ENCODE results near the gene BAHCC1. TPM values are rescaled to one million over a fixed set of nuclear protein-coding genes. Genes with fewer than 3 reads are reported as not detected.

BAHCC1 gene
- total and polyA plus RNA-seq, 9 of the 15 experiments (the other 6 are each of a cell fraction or from before 2014, with no cell fraction given), result 0.14 to 26.9 (median 5.0) TPM

DNA sequence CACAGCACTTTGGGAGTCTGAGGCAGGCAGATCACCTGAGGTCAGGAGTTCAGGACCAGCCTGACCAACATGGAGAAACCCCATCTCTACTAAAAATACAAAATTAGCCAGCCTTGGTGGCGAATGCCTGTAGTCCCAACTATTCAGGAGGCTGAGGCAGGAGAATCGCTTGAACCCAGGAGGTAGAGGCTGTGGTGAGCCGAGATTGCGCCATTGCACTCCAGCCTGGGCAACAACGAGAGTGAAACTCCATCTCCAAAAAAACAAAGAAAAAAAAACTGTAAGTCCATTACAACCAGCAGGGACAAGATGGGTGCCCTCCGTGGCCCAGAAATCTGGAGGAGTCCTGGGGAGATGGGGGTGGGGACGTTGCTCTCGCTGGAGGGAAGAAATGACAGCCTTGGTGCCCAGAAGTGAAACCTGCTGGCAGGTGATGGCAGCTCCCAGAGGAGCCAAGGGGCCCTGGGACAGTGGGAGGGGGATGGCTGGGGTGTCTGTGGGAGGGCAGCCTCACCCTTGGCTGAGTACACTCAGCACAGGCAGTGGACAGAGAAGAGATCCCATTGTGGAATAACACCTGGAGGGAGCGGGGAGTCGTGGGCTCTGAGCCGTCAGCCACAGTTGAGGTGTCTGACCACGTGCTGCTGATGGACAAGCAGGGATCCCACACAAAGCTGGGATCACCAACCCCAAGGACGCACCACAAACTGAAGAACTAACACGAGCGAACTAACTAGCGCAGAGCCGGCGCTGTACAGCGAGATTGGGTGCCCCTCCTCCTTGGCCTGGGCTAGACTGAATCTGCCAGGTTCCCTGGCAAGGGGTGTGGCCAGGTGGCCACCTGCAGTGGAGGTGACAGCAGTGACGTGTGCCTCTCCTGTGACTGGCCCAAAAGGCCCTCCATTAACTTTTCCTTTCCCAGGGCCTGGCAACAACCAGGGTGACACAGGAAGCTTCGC is 46.9 kb upstream of the BAHCC1 start (continued):
- TF ChIP-seq, protein P1, sequence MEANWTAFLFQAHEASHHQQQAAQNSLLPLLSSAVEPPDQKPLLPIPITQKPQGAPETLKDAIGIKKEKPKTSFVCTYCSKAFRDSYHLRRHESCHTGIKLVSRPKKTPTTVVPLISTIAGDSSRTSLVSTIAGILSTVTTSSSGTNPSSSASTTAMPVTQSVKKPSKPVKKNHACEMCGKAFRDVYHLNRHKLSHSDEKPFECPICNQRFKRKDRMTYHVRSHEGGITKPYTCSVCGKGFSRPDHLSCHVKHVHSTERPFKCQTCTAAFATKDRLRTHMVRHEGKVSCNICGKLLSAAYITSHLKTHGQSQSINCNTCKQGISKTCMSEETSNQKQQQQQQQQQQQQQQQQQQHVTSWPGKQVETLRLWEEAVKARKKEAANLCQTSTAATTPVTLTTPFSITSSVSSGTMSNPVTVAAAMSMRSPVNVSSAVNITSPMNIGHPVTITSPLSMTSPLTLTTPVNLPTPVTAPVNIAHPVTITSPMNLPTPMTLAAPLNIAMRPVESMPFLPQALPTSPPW (CRISPR knock-in tag; IDR thresholded peaks at IDR 0.05), result 0 out of 2 replicates have a peak, but pooled peaks have one; percentile 15
- TF ChIP-seq, protein P2, sequence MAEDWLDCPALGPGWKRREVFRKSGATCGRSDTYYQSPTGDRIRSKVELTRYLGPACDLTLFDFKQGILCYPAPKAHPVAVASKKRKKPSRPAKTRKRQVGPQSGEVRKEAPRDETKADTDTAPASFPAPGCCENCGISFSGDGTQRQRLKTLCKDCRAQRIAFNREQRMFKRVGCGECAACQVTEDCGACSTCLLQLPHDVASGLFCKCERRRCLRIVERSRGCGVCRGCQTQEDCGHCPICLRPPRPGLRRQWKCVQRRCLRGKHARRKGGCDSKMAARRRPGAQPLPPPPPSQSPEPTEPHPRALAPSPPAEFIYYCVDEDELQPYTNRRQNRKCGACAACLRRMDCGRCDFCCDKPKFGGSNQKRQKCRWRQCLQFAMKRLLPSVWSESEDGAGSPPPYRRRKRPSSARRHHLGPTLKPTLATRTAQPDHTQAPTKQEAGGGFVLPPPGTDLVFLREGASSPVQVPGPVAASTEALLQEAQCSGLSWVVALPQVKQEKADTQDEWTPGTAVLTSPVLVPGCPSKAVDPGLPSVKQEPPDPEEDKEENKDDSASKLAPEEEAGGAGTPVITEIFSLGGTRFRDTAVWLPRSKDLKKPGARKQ (CRISPR knock-in tag; IDR thresholded peaks at IDR 0.05), result no peak
- TF ChIP-seq, protein P3, sequence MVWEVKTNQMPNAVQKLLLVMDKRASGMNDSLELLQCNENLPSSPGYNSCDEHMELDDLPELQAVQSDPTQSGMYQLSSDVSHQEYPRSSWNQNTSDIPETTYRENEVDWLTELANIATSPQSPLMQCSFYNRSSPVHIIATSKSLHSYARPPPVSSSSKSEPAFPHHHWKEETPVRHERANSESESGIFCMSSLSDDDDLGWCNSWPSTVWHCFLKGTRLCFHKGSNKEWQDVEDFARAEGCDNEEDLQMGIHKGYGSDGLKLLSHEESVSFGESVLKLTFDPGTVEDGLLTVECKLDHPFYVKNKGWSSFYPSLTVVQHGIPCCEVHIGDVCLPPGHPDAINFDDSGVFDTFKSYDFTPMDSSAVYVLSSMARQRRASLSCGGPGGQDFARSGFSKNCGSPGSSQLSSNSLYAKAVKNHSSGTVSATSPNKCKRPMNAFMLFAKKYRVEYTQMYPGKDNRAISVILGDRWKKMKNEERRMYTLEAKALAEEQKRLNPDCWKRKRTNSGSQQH (CRISPR knock-in tag; IDR thresholded peaks at IDR 0.05), result no peak
- TF ChIP-seq STAT5B (CRISPR knock-in tag; IDR thresholded peaks at IDR 0.05) (no peak), ELF4 (CRISPR knock-in tag; IDR thresholded peaks at IDR 0.05) (no peak), KHSRP (IDR thresholded peaks at IDR 0.05) (no peak), TCF7L2 (IDR thresholded peaks at IDR 0.05; ENCODE audit: low read depth, low read length) (no peak), MAZ (CRISPR knock-in tag; conservative IDR thresholded peaks at IDR 0.05 in 1 of 2, IDR thresholded peaks at IDR 0.05 in 1 of 2) (no peak), XRCC3 (IDR thresholded peaks at IDR 0.05) (no peak), CREB1 (IDR thresholded peaks at IDR 0.05) (no peak), CREB1 (CRISPR knock-in tag; IDR thresholded peaks at IDR 0.05) (no peak)
- TF ChIP-seq, protein P4, sequence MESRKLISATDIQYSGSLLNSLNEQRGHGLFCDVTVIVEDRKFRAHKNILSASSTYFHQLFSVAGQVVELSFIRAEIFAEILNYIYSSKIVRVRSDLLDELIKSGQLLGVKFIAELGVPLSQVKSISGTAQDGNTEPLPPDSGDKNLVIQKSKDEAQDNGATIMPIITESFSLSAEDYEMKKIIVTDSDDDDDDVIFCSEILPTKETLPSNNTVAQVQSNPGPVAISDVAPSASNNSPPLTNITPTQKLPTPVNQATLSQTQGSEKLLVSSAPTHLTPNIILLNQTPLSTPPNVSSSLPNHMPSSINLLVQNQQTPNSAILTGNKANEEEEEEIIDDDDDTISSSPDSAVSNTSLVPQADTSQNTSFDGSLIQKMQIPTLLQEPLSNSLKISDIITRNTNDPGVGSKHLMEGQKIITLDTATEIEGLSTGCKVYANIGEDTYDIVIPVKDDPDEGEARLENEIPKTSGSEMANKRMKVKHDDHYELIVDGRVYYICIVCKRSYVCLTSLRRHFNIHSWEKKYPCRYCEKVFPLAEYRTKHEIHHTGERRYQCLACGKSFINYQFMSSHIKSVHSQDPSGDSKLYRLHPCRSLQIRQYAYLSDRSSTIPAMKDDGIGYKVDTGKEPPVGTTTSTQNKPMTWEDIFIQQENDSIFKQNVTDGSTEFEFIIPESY (CRISPR knock-in tag; IDR thresholded peaks at IDR 0.05), result peak; percentile 78
- TF ChIP-seq, protein P5, sequence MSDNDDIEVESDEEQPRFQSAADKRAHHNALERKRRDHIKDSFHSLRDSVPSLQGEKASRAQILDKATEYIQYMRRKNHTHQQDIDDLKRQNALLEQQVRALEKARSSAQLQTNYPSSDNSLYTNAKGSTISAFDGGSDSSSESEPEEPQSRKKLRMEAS (CRISPR knock-in tag; IDR thresholded peaks at IDR 0.05), result peak; percentile 64
- TF ChIP-seq, protein P6, sequence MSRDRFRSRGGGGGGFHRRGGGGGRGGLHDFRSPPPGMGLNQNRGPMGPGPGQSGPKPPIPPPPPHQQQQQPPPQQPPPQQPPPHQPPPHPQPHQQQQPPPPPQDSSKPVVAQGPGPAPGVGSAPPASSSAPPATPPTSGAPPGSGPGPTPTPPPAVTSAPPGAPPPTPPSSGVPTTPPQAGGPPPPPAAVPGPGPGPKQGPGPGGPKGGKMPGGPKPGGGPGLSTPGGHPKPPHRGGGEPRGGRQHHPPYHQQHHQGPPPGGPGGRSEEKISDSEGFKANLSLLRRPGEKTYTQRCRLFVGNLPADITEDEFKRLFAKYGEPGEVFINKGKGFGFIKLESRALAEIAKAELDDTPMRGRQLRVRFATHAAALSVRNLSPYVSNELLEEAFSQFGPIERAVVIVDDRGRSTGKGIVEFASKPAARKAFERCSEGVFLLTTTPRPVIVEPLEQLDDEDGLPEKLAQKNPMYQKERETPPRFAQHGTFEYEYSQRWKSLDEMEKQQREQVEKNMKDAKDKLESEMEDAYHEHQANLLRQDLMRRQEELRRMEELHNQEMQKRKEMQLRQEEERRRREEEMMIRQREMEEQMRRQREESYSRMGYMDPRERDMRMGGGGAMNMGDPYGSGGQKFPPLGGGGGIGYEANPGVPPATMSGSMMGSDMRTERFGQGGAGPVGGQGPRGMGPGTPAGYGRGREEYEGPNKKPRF (IDR thresholded peaks at IDR 0.05; ENCODE audit: low read depth, low read length), result no peak
